A549 (cell line): ENCODE measurements around the gene ASH1L. TPM values are rescaled to one million over a fixed set of nuclear protein-coding genes. Genes with fewer than 3 reads are reported as not detected.
A peak's percentile ranks its signal among the peaks of the same experiment; 100 is the strongest.

Experiments used
- ATAC-seq, 2 experiments: fragments of 200-7000 bp in 1 of 2; fragments of >200 bp in 1 of 2; cut with Nextera tagmentation in 1 of 2; cut with Tn5 transposase in 1 of 2; 3 replicates each; pipeline versions ENCODE4 v1.8.0 to v1.9.1; 2018 to 2020; ENCODE audit warnings: mild to moderate bottlenecking in 1 of 2, moderate library complexity in 1 of 2
- CTCF ChIA-PET: fragments of 300-600 bp; sonication (Branson Sonifier 250); formaldehyde crosslinking; extraction: SDS; loops from one replicate; lab custom pipeline; 2021; ENCODE audit warnings: antibody characterized with exemption, inconsistent platforms; lab: Yijun Ruan, JAX
- POLR2A ChIA-PET: fragments of 350-600 bp; formaldehyde crosslinking; extraction: SDS; loops from one replicate; lab custom pipeline; 2021; ENCODE audit warnings: antibody characterized with exemption, inconsistent platforms; lab: Yijun Ruan, JAX
- DNase-seq, 2 experiments: peaks; one replicate each; pipeline versions ENCODE4 v3.0.0 to v3.0.0-alpha.2; 2011 to 2016; ENCODE audit warnings: low read depth in 1 of 2, low spot score in 1 of 2
- FAIRE-seq: peaks from 2 replicates; lab custom pipeline; 2011; peaks lifted over from hg19 to GRCh38; lab: Jason Lieb, UNC
- H3K27ac ChIP-seq, 2 experiments: fragments of >200 bp; sonication (Bioruptor Twin); formaldehyde crosslinking; 3 replicates each; pipeline ENCODE4 v1.5.1; 2016 to 2017
- H3K4me1 ChIP-seq: fragments of >200 bp; sonication (Bioruptor Twin); formaldehyde crosslinking; 3 replicates; pipeline ENCODE4 v1.6.1; 2016
- H3K4me2 ChIP-seq: fragments of >200 bp; sonication (Bioruptor Twin); formaldehyde crosslinking; 3 replicates; pipeline ENCODE4 v1.6.1; 2016
- H3K4me3 ChIP-seq: fragments of >200 bp; sonication (Bioruptor Twin); formaldehyde crosslinking; 3 replicates; pipeline ENCODE4 v1.5.1; 2016
- H3K9me3 ChIP-seq: fragments of >200 bp; sonication (Bioruptor Twin); formaldehyde crosslinking; 3 replicates; pipeline ENCODE4 v1.6.1; 2016
- CEBPB ChIP-seq, 2 experiments: fragments of >200 bp in 1 of 2; sonication (Bioruptor Twin) in 1 of 2; formaldehyde crosslinking in 1 of 2; IDR thresholded peaks; 2 replicates each; pipeline ENCODE4 v1.6.1; 2012 to 2016
- FOSL2 ChIP-seq, 2 experiments: fragments of 450-650 bp in 1 of 2; fragments of >200 bp in 1 of 2; sonication (Bioruptor Twin) in 1 of 2; formaldehyde crosslinking; IDR thresholded peaks; 2 replicates each; pipeline versions ENCODE4 v1.5.0 to v1.6.1; 2016 to 2020; ENCODE audit warnings: mild to moderate bottlenecking in 1 of 2, moderate library complexity in 1 of 2
- HOXA7 ChIP-seq: fragments of 250-450 bp; sonication (Bioruptor Pico); IDR thresholded peaks from 2 replicates; pipeline ENCODE4 v1.5.0; 2020; ENCODE audit warnings: mild to moderate bottlenecking, moderate library complexity
- HOXB5 ChIP-seq: fragments of 250-450 bp; sonication (Bioruptor Pico); IDR thresholded peaks from 2 replicates; pipeline ENCODE4 v1.5.0; 2020; ENCODE audit warnings: mild to moderate bottlenecking, moderate library complexity
- KDM1A ChIP-seq: fragments of 200-600 bp; sonication (generic); IDR thresholded peaks from 2 replicates; pipeline ENCODE4 v1.6.1; 2016; ENCODE audit warnings: low read depth, mild to moderate bottlenecking
- KDM5A ChIP-seq: fragments of 200-600 bp; sonication (generic); IDR thresholded peaks from 2 replicates; pipeline ENCODE4 v1.6.1; 2016; ENCODE audit warnings: antibody characterized with exemption, mild to moderate bottlenecking
- MYC ChIP-seq: IDR thresholded peaks from 2 replicates; pipeline ENCODE4 v1.6.1; 2012; ENCODE audit warnings: mild to moderate bottlenecking, inconsistent platforms, low read length, improper control_type of control experiment, borderline replicate concordance
- NR3C1 ChIP-seq: fragments of >200 bp; sonication (Bioruptor Twin); formaldehyde crosslinking; IDR thresholded peaks from 3 replicates; pipeline ENCODE4 v1.6.1; 2017
- PHF8 ChIP-seq: fragments of 200-600 bp; sonication (generic); IDR thresholded peaks from 2 replicates; pipeline ENCODE4 v1.6.1; 2016; ENCODE audit warnings: low read depth, mild to moderate bottlenecking, antibody characterized with exemption, moderate library complexity, borderline replicate concordance
- POLR2A ChIP-seq: IDR thresholded peaks from 2 replicates; pipeline ENCODE4 v1.6.1; 2012; ENCODE audit warnings: mild to moderate bottlenecking, low read length
- POLR2AphosphoS2 ChIP-seq: conservative IDR thresholded peaks from 2 replicates; pipeline ENCODE4 v1.6.1; 2012; ENCODE audit warnings: low read length, improper control_type of control experiment, inconsistent platforms
- RCOR1 ChIP-seq: fragments of 150-350 bp; IDR thresholded peaks from 2 replicates; pipeline ENCODE4 v1.6.1; 2014; ENCODE audit warnings: antibody characterized with exemption, low read length, low read depth
- RFX5 ChIP-seq: fragments of 450-650 bp; IDR thresholded peaks from 2 replicates; pipeline ENCODE4 v1.7.1; 2014; ENCODE audit warnings: antibody characterized with exemption, mild to moderate bottlenecking, moderate library complexity
- RNF2 ChIP-seq: fragments of 200-600 bp; sonication (generic); IDR thresholded peaks from 2 replicates; pipeline ENCODE4 v1.6.1; 2016; ENCODE audit warnings: low read depth, mild to moderate bottlenecking, antibody characterized with exemption, moderate library complexity, borderline replicate concordance
- TFCP2L1 ChIP-seq: fragments of 250-450 bp; sonication (Bioruptor Pico); IDR thresholded peaks from 2 replicates; pipeline ENCODE4 v1.5.0; 2021; ENCODE audit warnings: mild to moderate bottlenecking
- ZC3H11A ChIP-seq: fragments of 450-650 bp; IDR thresholded peaks from 2 replicates; pipeline ENCODE4 v1.6.1; 2014; ENCODE audit warnings: antibody characterized with exemption, mild to moderate bottlenecking
- WGBS: methylation state at CpG from one replicate; pipeline ENCODE4 v1.1.6; 2017; ENCODE audit errors: missing lambda C conversion rate; 5-methylcytosine and 5-hydroxymethylcytosine counted together
- polyA plus RNA-seq, 4 experiments: library from polyadenylated mRNA; depleted of rRNA in 3 of 4; stranded (reverse); fragments of >200 nt; fragmentation: RNase III in 1 of 4; extraction: RNeasy Plus Mini Kit Qiagen cat#74134 plus additional on column Dnase treatment in 1 of 4; gene quantifications; 2 replicates in 3 of 4; 3 replicates in 1 of 4; pipeline ENCODE4 v1.2.3, GENCODE V29; 2011 to 2017
- TF ChIP-seq, protein P1 (sequence below): fragments of 250-450 bp; sonication (Bioruptor Pico); IDR thresholded peaks from 2 replicates; pipeline ENCODE4 v1.5.0; 2020; ENCODE audit warnings: low read depth, mild to moderate bottlenecking, moderate library complexity
- TF ChIP-seq, protein P2 (sequence below): fragments of 450-650 bp; IDR thresholded peaks from 2 replicates; pipeline ENCODE4 v1.6.1; 2014; ENCODE audit warnings: antibody characterized with exemption
- TF ChIP-seq, protein P3 (sequence below): fragments of >200 bp; sonication (Bioruptor Twin); formaldehyde crosslinking; IDR thresholded peaks from 3 replicates; pipeline ENCODE4 v1.6.1; 2016

Gene ASH1L
- polyA plus RNA-seq, 2 of the 4 experiments (the other 2 are of a cell fraction), result 10.0 to 32.8 TPM

DNA sequence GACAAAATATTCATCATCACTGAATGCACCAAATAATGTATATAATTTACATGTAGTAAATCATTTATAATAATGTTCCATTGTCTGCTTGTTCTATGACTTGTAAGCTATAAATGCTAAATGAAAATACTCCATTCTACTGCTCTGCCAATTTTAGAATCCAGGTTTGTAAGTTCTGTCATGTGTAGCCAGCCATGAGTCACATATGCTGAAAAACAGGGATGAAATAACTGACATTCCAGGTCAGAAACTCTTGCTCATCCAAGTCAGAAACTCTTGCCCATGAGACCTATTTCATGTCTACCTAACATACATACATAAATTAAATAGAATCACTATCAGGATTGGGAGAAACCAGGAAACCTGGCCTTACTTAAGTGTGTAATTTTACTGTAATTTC is 95.6 kb downstream of the ASH1L start:
- TF ChIP-seq FOSL2 (IDR thresholded peaks at IDR 0.05), result no peak
- peak; percentile 50 for TF ChIP-seq FOSL2 (CRISPR knock-in tag; IDR thresholded peaks at IDR 0.05)
- TF ChIP-seq KDM5A, result no peak
- CTCF ChIA-PET, result interaction anchor here (0.9 to 1.2 kb wide), 2 partner anchors 12 to 216 kb away, joined by 3 read pairs; no protein-coding TSS in a partner anchor
- no peak overlapping the region for H3K4me3 ChIP-seq
- ATAC-seq (peak; percentile 61 to 64; a peak in 4 of 6 replicates), DNase-seq (peak; percentile 8 to 24), FAIRE-seq (no peak)
- POLR2A ChIA-PET, result no interaction called here
- peaks cover 34% of the 10 kb centered on the region; the same call in 2 of the 3 replicates for H3K4me1 ChIP-seq
- H3K9me3 ChIP-seq, result peaks cover 9% of the 10 kb centered on the region; the same call in 2 of the 3 replicates
- peak overlapping the region; percentile 3; the same call in 2 of the 3 replicates for H3K4me2 ChIP-seq
- no peak overlapping the region for H3K27ac ChIP-seq

DNA sequence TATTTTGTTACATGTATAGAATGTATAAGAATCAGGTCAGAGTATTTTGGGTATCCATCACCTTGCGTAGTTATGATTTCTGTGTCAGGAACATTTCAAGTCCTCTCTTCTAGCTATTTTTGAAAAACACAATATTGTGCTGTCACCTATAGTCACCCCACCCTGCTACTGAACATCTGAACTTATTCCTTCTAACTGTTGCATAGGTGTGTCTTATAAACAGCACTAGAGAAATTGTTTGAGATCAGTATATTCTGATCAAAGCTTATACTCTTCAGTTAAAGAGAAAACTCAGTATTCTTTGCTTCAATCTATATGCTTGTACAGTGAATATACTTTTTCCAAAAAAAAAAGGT is 96.0 kb downstream of the ASH1L start:
- ChIA-PET CTCF (interaction anchor here (0.6 to 1.2 kb wide), 2 partner anchors 44 to 215 kb away, joined by 3 read pairs; no protein-coding TSS in a partner anchor), POLR2A (no interaction called here)
- Histone ChIP-seq H3K4me1 (peaks cover 34% of the 10 kb centered on the region; the same call in 2 of the 3 replicates), H3K4me3 (no peak overlapping the region), H3K4me2 (no peak overlapping the region; the same call in 2 of the 3 replicates), H3K9me3 (peaks cover 5% of the 10 kb centered on the region; the same call in 2 of the 3 replicates), H3K27ac (no peak overlapping the region)
- ATAC-seq, result no peak
- no peak for FAIRE-seq
- TF ChIP-seq, protein P1, sequence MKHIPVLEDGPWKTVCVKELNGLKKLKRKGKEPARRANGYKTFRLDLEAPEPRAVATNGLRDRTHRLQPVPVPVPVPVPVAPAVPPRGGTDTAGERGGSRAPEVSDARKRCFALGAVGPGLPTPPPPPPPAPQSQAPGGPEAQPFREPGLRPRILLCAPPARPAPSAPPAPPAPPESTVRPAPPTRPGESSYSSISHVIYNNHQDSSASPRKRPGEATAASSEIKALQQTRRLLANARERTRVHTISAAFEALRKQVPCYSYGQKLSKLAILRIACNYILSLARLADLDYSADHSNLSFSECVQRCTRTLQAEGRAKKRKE, result no peak
- TF ChIP-seq, protein P2, sequence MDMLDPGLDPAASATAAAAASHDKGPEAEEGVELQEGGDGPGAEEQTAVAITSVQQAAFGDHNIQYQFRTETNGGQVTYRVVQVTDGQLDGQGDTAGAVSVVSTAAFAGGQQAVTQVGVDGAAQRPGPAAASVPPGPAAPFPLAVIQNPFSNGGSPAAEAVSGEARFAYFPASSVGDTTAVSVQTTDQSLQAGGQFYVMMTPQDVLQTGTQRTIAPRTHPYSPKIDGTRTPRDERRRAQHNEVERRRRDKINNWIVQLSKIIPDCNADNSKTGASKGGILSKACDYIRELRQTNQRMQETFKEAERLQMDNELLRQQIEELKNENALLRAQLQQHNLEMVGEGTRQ, result no peak
- TF ChIP-seq RCOR1, result no peak
- no peak for TF ChIP-seq CEBPB (IDR thresholded peaks at IDR 0.05)
- TF ChIP-seq POLR2AphosphoS2, result no peak
- 98% methylated on average over 1 of the region's 1 CpG for WGBS
- DNase-seq, result no peak

DNA sequence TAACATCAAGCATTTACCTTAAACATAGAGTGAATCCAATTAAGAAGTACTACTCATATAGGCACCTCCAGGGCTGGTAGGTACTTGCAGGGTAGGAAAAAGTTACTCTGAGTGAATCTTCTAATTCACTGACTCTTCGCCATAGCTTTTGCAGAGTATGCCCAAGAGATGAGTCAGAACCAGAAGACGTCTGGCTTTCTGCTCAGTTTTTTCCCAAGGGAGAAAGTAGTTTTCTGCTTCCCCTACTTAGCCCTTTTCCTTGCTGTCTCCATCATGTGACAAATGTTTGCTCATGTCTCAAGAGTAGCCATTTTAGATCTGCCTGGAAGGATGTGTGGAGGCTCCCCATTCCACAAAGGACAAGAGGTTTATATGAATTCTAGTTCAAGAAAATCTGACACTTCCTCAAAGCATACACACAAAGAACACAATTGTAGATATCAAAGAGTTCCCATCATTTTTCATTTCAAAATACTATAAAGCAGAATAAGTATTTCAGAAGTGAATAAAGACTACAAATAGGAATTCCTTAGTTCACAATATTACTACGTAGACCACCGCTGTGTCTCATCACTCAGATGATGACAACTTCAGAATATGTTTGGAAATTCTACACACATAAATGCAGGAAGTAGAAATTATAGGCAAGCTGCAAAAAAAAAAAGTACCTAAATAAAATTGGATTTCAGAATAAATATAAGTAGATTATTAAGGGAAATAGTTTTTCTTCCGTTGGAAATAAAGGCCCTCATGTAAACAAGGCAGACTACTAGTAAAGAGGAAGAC is 98.5 kb downstream of the ASH1L start:
- CTCF ChIA-PET, result interaction anchor here (1.0 to 1.4 kb wide), 2 partner anchors 15 to 26 kb away, joined by 4 read pairs; no protein-coding TSS in a partner anchor
- peak in 1 of 2 experiments; percentile 16 for DNase-seq
- Histone ChIP-seq H3K4me1 (peaks cover 34% of the 10 kb centered on the region; the same call in 2 of the 3 replicates), H3K4me3 (no peak overlapping the region), H3K27ac (no peak overlapping the region), H3K4me2 (no peak overlapping the region), H3K9me3 (no peaks in the 10 kb centered on the region)
- peak; percentile 38 to 43; a peak in 2 of 6 replicates for ATAC-seq
- FAIRE-seq, result no peak
- 79% methylated on average over 5 of the region's 5 CpGs for WGBS
- no peak for TF ChIP-seq RFX5
- TF ChIP-seq MYC, result no peak
- TF ChIP-seq POLR2A, result no peak
- TF ChIP-seq TFCP2L1 (CRISPR knock-in tag), result no peak
- TF ChIP-seq NR3C1, result no peak
- no peak for TF ChIP-seq ZC3H11A
- TF ChIP-seq KDM1A, result no peak
- TF ChIP-seq RNF2, result no peak
- TF ChIP-seq HOXB5, result no peak
- TF ChIP-seq, protein P3, sequence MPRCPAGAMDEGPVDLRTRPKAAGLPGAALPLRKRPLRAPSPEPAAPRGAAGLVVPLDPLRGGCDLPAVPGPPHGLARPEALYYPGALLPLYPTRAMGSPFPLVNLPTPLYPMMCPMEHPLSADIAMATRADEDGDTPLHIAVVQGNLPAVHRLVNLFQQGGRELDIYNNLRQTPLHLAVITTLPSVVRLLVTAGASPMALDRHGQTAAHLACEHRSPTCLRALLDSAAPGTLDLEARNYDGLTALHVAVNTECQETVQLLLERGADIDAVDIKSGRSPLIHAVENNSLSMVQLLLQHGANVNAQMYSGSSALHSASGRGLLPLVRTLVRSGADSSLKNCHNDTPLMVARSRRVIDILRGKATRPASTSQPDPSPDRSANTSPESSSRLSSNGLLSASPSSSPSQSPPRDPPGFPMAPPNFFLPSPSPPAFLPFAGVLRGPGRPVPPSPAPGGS, result no peak
- no peak for TF ChIP-seq HOXA7 (CRISPR knock-in tag)
- TF ChIP-seq KDM5A, result no peak
- TF ChIP-seq PHF8, result no peak
- POLR2A ChIA-PET, result no interaction called here
